GM13977 (cell line): ENCODE measurements around the gene CCDC107.
A peak's percentile ranks its signal among the peaks of the same experiment; 100 is the strongest.

Experiments
- DNase-seq: peaks from one replicate; pipeline ENCODE4 v3.0.0; 2012; ENCODE audit warnings: low spot score
- in situ Hi-C: fragments of 300-500 bp; cut with MboI; formaldehyde crosslinking; loops from one replicate; pipeline ENCODE4 v1.12.0; 2022; ENCODE audit warnings: low sequenced_read_pairs, low pct_unique_long_range_greater_than_20kb, mixed read lengths, inconsistent platforms; ENCODE audit not compliant: unreplicated experiment
- TF ChIP-seq, protein P1 (sequence below): IDR thresholded peaks from 2 replicates; pipeline ENCODE4 v1.5.1; 2012; ENCODE audit warnings: mild to moderate bottlenecking, control low read depth; ENCODE audit not compliant: insufficient read depth; ENCODE audit errors: extremely low read depth, missing control alignments

Gene CCDC107

DNA sequence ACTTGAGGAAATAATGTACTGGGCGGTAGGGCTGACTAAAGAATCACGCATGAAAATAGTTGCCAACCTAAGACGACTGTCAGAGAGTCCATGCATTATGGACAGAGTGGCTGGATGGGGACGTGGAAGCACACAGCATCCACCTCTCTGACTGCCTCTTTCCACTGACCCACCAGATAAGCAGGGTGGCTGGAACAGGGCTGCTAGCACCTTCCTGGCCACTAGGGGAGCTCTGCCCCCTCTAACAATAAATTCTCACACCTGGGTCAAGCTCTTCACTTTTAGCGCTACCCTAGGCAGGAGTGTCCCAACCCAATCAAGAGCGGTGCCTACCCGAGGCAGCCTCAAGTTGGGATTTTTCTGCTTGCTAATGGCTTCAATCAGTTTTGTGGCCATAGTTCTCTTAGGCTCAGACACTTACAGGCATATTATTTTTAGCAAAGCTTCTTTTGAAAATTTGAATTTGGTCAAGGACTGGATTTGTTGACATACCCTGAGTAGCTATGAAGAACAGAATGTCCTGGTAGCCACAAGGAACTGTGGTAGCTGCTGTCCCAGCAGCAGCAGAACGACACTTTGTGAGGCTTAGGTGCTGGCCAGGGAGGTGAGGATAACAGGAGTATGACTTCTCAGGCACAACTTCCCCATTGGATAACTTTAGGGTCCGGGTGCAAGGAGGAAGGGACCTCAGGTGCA, 38.6 kb downstream of the CCDC107 start:
- DNase-seq: peak; percentile 83
- in situ Hi-C loops: no loop called here
- TF ChIP-seq, protein P1, sequence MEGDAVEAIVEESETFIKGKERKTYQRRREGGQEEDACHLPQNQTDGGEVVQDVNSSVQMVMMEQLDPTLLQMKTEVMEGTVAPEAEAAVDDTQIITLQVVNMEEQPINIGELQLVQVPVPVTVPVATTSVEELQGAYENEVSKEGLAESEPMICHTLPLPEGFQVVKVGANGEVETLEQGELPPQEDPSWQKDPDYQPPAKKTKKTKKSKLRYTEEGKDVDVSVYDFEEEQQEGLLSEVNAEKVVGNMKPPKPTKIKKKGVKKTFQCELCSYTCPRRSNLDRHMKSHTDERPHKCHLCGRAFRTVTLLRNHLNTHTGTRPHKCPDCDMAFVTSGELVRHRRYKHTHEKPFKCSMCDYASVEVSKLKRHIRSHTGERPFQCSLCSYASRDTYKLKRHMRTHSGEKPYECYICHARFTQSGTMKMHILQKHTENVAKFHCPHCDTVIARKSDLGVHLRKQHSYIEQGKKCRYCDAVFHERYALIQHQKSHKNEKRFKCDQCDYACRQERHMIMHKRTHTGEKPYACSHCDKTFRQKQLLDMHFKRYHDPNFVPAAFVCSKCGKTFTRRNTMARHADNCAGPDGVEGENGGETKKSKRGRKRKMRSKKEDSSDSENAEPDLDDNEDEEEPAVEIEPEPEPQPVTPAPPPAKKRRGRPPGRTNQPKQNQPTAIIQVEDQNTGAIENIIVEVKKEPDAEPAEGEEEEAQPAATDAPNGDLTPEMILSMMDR: peak; percentile 94

DNA sequence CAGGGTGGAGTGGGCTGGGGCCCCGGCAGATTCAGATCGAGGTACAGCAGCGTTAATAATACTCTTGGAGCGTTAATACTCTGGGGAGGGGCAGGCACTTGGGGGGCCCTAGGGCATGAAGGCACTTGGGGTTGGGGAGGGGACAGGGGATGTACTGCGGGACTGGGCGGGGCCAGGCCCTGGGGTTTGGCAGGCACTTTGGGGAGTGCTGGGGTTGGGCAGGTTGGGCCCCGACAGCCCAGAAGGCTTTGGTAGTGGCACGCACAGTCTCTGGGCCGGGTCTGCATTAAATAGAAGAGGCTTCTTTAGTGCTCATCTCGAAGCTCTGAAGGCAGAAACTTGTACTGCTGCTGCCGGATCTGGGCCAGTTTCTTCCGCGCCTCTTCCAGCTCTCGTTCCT, 39.4 kb downstream of the CCDC107 start:
- in situ Hi-C loops: no loop called here
- TF ChIP-seq, protein P1: no peak
- no peak for DNase-seq

DNA sequence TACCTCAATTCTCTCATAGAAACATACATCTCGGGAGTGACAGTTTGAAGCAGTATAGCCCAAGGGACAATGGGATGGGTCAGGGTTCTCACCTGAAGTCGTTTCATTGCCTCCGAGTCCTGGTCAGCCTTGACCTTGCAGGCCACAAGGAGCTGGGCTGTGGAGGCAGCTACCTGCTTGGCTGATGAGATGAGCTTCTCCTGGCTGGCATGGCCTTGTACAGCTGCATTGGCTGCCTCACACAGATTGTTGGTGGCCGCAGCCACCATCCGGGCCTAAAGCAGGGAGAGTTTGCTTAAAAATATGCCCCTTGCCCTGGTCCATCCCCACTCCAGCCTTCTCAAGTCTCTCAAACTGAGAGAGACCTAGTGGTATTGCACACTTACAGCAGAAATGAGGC, 40.1 kb downstream of the CCDC107 start:
- in situ Hi-C loops: no loop called here
- TF ChIP-seq, protein P1: no peak
- DNase-seq: no peak

DNA sequence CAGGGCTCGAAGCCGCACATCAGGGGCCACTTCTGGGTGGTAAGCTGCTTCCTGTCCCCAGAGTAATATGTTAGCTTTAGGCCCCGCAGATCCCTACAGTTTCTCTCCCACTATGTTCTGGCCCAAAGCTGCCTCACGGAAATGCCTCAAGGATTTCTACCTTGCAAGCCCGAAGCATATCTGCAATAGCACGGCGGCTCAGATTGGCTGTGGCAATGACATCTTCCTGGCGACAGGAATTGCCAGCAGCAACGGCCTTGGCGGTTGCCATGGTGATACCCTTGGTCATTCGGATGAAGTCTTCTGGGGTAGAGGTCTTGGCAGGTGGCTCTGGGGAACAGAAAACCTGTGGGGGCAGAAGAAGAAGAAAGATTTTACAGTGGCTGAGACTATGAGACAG, 41.9 kb downstream of the CCDC107 start:
- in situ Hi-C loops: no loop called here
- DNase-seq: no peak
- TF ChIP-seq, protein P1: no peak

DNA sequence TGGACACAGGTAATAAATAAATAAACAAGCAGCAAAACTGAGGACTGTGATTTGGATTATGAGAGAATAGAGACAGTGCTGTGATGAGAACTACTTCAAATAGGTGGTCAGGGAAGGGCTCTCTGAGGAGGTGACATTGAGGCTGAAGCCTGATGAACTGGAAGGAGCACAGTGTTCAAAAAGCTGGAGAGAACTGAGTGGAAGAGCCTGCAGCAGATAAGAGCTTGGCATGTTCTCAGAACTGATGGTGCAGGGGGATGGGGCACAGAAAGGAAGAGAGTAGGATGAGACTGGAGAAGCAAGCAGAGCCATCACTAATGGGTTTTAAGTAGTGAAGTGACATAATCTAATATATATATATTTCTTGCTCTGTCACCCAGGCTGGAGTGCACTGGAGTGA, 42.9 kb downstream of the CCDC107 start:
- TF ChIP-seq, protein P1: no peak
- in situ Hi-C loops: no loop called here
- no peak for DNase-seq

DNA sequence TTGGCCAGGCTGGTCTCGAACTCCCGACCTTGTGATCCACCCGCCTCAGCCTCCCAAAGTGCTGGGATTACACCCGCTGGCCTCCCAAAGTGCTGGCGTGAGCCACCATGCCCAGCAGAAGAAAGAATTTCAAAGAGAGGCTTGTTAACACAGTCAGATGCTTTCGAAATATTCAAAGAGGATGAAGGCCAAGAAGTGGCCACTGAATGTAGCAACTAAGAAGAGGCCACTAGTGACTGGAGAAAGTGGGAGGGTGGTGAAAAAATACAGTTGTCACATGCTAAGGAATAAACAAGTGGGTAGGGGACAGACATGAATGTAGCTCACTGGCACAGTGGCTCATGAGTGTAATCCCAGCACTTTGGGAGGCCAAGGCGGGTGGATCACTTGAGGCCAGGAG, 44.6 kb downstream of the CCDC107 start:
- TF ChIP-seq, protein P1: no peak
- DNase-seq: no peak
- in situ Hi-C loops: no loop called here
